Fibroblast of skin of left biceps (primary cell): ENCODE results near the gene C5AR1.
A peak's percentile ranks its signal among the peaks of the same experiment; 100 is the strongest.
"Not testable (repeated sequence)": the region's sequence is repeated elsewhere in the genome, so short reads cannot be mapped to it uniquely, and the experiment has no call there.

ENCODE experiments used
- DNase-seq, 2 experiments: peaks; one replicate each; pipeline ENCODE4 v3.0.0-alpha.2; 2013; ENCODE audit warnings: low read depth in 2 of 2

The C5AR1 gene

DNA sequence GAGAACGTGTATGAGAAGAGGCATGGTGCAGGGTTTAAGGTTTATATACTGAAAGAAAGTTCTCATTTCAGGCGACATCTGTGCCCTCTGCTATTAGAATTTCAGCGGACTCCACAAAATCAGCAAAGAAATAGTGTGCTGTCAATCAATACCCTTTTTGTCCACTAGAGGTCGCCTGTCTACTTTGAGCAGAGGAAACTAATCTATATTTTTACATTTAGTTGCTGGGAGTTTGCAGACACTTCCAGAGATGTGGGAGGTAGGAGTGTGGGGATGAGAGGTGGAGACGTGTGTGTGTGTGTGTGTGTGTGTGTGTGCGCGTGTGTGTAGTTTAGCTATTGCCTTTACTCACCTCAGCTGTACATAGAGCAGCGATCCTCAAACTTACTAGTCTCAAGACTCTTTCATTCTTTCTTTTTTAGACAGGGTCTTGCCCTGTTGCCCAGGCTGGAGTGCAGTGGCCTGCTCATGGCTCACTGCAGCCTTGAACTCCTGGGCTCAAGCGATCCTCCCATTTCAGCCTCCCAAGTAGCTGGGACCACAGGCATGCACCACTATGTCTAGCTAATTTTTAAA lies 25.2 kb upstream of the C5AR1 start:
- DNase-seq, result peak in 1 of 2 experiments; percentile 37

DNA sequence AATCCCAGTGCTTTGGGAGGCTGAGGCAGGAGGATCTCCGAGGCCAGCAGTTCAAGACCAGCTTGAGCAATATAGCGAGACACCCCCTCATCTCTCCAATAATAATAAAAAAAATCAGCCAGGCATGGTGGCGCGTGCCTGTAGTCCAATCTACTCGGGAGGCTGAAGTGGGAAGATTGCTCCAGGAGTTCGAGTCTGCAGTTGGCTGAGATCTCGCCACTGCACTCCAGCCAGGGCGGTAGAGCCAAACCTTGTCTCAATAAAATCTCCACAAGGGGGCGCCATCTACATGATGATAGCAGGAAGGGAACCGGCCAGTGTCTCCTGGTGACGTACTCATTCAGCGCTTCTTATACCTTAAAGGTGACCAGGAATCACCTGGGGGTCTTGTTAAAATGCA lies 13.6 kb upstream of the C5AR1 start:
- no peak for DNase-seq

DNA sequence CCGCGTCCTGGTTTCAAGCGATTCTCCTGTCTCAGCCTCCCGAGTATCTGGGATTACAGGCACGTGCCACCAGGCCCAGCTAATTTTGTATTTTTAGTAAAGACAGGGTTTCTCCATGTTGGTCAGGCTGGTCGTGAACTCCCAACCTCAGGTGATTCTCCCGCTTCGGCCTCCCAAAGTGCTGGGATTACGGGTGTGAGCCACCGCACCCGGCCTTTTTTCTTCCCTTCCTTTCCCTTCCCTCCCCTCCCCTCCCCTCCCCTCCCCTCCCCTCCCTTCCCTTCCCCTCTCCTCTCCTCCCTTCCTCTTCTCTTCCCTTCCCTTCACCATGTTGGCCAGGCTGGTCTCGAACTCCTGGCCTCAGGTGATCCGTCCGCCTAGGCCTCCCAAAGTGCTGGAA lies 8.8 kb upstream of the C5AR1 start:
- DNase-seq, result not testable (repeated sequence)

DNA sequence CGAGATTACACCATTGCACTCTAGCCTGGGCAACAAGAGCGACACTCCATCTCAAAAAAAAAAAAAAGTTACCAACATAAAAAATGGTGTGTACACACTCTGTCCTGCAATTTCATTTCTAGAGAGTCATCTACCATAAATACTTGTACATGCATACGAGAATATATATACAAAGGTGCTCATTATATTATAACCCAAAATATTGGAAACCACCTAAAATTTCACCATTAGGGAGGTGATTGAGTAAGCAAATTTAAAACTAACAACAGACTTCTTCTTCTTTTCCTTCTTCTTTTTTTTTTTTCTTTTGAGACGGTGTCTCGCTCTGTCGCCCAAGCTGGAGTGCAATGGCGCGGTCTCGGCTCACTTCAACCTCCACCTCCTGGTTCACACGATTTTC lies 7.4 kb upstream of the C5AR1 start:
- DNase-seq, result no peak

DNA sequence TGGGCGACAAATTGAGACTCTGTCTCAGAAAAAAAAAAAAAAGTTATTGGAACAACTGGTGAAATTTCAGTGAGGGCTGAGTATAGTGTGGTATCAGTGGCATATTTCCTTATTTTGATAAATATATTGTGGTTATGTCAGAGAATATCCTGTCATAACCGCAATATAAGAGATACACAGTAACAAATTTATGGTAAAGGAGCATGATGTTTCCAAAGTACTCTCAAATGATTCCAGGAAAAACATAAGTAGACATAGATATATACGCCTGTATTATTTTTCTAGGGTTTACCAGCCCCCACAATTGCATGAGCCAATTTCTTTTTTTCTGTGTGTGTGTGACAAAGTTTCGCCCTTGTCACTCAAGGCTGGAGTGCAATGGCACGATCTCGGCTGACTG lies 5.7 kb upstream of the C5AR1 start:
- DNase-seq, result no peak

DNA sequence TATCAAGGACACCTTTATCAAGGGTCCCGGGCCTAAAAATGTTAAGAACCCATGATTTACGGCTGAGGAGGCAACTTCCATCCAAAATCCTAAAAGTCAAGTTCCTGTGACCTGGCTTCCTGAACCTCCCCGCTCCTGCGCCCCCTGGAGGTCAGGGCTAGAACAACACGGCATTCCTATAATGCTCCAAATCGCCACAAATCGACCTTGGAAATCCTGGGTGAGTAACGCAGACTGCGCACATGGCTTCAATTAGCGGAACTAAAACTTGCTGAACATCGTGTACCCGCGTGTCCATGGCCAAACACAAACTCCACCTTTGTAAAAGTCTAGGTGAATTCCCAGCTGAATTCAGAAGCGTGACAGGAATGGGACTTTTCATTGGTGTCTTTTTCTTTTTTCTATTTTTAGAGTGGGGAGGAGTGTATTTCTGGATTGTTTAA lies 4.3 kb upstream of the C5AR1 start:
- DNase-seq, result peak; percentile 77 to 78

DNA sequence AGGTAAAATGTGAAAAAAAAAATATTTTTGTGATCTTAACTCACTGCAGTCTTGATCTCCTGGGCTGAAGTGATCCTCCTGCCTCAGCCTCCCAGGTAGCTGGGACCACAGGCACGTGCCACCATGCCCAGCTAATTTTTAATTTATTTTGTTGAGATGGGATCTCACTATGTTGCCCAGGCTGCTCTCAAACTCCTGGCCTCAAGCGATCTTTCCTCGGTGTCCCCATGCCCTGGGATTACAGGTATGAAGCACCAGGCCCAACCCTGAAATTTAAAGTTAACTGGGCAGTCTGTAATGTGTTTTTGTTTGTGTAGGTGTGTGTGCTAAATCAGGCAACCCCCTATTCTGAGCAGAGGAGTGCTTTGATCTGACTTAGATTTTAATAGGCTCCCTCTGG lies 3.4 kb upstream of the C5AR1 start:
- DNase-seq, result no peak

DNA sequence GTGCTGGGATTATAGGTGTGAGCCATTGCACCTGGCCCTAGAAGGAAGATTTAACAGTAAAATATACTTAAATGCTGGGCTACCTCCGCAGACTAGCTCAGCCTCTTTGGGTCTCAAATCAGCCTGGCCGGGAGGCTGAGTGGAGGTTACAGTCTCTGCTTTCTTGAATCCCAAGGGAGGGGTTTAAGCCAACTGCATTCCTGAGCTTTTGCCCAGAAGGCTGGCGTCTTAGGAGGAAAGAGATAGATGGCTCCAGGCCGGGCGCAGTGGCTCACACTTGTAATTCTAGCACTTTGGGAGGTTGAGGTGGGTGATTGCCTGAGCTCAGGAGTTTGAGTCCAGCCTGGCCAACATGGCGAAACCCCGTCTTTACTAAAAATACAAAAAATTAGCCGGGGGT lies 623 bp upstream of the C5AR1 start:
- DNase-seq, result no peak

DNA sequence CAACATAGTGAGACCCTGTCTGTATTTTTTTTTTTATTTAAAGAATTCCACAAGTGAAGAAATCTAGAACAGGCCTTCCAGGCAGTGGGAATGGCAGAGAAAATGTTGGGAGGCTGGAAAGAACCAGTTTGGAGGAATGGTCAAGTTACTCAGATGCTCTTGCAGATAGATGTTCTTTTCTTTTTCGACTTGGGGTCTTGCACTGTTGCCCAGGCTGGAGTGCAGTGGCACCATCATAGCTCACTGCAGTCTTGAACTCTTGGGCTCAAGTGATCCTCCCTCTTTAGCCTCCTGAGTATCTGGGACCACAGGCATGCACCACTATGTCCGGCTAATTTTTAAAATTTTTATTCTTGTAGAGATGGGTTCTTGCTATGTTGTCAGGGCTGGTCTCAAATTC lies 662 bp downstream of the C5AR1 start:
- no peak for DNase-seq

DNA sequence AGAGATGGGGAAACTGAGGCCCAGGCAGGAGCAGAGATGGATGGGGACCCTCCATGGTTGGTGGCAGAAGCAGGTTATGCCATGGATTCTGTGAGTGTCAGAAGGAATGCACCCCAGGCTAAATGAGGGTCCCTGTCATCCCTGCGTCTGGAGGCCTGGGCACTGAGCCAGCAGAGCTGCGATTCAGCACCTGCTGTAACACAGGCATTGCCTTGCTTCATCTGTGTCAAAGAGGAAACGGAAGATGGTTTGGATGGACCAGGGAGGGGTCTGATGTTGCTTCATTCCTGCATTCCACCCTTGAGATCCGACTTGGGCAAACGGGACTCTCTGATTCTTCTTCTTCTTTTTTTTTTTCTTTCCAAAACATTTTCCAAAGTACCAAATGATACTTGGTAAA lies 1.2 kb downstream of the C5AR1 start:
- no peak for DNase-seq

DNA sequence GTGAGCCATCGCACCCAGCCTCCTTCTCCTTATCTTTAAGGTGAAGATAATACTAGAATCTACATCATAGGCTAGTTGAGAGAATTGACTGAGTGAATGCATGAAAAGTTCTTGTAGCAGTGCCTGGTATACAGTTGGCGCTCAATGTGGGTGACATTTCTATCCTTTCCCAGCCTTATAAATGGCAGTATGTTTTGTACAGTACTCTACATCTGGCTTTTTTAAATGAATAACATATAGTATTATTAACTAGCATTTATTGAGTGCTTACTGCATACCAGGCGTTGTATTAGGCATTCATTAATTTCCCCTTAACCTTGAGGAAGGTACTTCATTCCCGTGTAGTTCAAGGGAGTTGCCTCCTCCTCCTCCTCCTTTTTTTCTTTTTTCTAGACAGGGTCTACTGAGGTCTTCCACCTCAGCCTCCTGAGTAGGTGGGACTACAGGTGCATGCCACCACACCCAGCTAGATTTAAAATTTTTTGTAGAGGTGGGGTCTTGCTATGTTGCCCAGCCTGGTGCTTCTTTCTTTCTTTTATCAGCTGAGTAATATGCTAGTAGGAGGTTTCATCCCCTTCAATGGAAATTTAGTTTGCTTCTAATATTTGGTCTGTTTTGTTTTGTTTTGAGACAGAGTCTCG lies 2.8 kb downstream of the C5AR1 start:
- no peak for DNase-seq

DNA sequence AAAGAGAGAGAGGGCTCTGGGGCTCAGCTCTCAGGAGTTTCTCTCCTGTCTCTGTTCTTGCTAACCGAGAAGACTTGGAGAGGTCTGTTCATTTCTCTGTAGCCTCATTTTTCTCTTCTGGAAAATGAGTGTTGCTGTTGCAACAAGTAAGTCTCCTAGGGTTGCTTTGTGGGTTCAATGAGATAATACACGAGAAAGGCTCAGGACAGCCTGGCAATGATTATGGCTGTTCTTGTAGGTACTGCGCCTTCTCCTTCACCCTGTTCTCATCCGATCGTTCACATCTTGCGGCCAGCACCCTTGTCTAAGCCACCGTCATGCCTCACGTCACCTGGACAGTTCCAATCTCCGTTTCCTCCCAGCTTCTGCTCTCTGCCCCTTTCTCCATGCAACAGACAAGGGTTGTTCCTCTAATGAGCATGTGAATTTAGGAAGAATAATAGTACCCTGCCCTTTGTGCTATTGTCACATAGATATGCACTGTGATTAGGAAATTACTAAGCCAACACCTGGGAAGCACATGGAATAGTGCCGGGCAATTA lies 4.2 kb downstream of the C5AR1 start:
- no peak for DNase-seq

DNA sequence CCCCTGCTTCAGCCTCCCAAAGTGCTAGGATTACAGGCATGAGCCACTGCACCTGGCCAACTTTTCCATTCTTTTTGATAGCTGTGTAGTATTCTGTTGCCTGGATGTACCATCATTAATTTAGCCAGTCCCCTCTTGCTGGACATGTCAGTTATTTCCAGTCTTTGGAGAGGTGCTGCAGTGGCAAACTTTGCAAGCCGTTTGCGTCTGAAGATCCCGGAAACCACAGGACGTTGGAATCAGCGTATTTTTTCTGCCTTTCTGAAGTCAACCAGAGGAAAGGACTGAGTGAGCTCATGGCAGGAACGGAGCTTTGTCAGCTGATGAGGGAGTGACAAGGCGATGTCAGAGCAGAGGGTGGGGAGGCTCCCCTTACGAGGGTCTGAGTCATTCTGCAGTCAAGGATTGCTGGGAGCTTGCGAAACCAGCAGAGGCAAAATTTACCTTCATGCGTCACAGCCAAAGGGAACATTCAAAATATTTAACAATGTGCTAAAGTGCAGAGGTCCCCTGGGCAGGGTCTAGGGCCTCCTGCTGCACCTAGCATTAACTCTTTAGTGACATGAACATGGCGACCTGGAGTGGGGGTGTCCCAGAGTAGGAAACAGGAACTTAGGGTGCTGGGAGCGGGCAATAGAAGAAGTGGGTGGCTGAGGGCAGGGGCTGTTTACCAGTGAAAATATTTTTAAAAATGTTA lies 5.6 kb downstream of the C5AR1 start:
- DNase-seq, result peak; percentile 52 to 59

DNA sequence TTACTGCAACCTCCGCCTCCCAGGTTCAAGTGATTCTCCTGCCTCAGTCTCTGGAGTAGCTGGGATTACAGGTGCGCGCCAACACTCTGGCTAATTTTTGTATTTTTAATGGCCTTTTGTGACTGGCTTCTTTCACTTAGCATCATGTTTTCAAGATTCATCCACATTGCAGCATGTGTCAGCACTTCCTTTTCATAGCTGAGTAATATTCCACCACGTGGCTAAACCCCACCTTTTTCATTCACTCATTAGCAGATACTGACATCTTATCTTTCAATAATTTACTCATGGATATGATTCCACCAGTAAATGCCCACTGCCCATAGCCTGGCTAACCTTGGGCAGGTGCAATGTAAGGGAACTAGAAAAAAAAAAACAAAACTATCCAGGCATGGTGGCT lies 6.9 kb downstream of the C5AR1 start:
- DNase-seq, result no peak

DNA sequence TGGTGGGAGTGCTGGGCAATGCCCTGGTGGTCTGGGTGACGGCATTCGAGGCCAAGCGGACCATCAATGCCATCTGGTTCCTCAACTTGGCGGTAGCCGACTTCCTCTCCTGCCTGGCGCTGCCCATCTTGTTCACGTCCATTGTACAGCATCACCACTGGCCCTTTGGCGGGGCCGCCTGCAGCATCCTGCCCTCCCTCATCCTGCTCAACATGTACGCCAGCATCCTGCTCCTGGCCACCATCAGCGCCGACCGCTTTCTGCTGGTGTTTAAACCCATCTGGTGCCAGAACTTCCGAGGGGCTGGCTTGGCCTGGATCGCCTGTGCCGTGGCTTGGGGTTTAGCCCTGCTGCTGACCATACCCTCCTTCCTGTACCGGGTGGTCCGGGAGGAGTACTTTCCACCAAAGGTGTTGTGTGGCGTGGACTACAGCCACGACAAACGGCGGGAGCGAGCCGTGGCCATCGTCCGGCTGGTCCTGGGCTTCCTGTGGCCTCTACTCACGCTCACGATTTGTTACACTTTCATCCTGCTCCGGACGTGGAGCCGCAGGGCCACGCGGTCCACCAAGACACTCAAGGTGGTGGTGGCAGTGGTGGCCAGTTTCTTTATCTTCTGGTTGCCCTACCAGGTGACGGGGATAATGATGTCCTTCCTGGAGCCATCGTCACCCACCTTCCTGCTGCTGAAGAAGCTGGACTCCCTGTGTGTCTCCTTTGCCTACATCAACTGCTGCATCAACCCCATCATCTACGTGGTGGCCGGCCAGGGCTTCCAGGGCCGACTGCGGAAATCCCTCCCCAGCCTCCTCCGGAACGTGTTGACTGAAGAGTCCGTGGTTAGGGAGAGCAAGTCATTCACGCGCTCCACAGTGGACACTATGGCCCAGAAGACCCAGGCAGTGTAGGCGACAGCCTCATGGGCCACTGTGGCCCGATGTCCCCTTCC lies 10.5 kb downstream of the C5AR1 start:
- DNase-seq, result no peak

DNA sequence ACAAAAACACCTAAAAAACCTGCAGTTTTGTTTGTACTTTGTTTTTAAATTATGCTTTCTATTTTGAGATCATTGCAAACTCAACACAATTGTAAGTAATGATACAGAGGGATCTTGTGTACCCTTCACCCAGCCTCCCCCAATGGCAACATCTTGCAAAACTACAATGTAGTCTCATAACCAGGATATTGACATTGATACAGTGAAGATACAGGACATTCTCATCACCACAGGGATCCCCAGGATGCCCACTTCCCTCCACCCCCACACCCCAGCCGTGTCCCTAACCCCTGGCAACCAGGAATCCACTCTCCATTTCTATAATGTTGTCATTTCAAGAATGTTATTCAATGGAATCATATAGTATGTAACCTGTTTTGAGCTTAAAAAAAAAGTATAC lies 12.0 kb downstream of the C5AR1 start:
- DNase-seq, result no peak

DNA sequence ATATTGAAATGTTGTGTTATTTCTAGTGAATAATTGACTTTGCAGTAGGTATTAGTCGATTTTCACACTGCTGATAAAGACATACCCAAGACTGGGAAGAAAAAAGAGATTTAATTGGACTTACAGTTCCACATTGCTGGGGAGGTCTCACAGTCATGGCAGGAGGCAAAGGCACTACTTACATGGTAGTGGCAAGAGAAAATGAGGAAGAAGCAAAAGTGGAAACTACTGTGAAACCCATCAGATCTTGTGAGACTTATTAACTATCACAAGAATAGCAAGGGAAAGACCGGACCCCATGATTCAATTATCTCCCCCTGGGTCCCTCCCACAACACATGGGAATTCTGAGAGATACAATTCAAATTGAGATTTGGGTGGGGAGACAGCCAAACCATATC lies 12.4 kb downstream of the C5AR1 start:
- DNase-seq, result no peak

DNA sequence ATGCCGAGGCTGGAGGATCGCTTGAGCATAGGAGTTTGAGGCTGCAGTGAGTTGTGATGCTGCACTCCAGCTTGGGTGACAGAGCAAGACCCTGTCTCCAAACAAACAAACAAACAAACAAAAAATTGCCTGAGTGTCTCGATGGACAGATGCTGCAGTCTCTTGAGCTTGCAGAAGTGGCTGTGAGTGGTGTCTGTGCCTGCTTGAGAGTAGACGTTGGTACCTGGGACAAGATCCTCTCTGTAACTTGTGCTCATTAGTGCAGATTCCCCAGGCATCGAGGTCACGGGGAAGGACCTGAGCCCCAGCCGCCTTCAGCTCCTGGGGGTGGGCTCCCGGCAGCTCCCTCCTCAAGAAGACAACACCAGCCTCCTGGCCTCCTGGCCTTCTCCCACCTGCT lies 13.7 kb downstream of the C5AR1 start:
- DNase-seq, result no peak

DNA sequence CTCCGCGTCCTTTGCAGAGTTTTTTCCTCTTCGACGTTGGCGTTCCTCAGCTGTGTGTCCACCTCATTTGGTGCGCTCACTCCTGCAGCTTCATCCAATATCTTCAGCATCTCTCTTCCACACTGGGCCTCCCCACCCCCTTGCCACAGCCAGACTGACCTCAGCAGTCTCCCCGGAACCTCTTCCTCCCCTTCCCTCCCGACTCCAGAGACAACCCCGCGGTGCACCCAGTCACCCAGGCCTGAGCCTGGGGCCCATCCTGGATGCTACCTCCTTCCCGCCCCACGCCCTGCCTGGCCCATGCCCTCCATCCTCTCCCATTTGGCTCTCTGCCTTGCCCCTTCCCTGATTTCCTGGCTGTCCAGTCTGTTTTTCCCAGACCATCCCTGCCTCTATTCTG lies 14.2 kb downstream of the C5AR1 start:
- no peak for DNase-seq

DNA sequence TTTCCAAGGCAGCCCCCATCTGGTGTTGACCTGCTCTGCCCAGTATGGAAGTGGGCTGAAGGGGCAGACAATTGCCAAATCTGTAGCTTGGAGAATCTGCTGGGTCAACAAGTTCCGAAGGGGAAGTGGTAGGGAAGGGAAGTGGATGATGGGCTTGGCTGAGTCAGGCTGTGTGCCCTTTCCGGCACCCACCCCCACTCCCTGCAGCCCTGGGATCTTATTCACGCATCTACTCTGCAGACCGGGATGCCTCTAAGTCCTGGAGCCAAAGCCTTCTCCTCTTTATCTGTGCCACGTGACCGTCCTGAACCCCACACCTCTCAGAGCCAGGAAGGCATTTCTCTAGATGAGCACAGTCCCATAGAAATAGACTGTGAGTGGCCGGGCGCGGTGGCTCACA lies 14.8 kb downstream of the C5AR1 start:
- DNase-seq, result no peak

DNA sequence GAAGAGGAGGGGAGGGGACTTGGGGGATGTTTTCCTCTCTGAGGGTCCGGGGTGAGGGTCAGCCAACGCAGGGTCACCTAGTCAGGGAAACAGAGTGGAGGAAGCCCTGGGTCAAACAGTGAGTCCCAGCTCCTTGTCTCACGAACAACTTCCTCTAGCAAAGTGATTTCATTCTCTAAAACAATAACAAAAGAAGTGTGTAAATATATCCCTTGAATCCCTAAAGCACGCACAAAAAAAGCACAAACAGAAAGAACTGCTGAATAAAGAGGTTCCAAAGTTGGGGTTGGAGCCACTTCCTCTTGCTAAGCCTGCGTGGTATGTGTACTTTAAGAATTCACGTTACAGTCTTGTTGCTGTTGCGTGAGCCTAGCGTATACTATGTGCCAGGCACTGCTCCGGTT lies 20.8 kb downstream of the C5AR1 start:
- no peak for DNase-seq

DNA sequence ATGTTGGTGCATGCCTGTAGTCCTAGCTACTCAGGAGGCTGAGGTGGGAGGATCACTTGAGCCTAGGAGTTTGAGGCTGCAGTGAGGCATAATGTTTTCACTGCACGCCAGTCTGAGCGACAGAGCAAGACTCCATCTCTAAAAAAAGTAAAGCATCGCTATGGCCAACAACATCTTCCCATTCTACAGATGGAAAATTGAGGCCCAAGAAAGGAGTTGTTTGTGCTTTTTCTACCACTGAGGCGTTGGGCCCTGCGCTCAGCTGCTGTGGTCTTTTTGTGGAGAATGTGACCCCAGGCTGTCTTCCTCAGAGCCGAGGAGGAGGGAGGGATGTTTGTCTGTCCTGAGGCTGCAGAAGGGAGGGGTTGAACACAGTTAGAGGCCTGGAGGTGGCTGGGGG lies 21.8 kb downstream of the C5AR1 start:
- DNase-seq, result no peak
